ENCODE results near the gene ADAMTS2. TPM values are rescaled to one million over a fixed set of nuclear protein-coding genes. Genes with fewer than 3 reads are reported as not detected.

ADAMTS2 gene
- total RNA-seq, 4 donors from 2014 or later, result 2.3 to 10.6 (median 3.0) TPM

DNA sequence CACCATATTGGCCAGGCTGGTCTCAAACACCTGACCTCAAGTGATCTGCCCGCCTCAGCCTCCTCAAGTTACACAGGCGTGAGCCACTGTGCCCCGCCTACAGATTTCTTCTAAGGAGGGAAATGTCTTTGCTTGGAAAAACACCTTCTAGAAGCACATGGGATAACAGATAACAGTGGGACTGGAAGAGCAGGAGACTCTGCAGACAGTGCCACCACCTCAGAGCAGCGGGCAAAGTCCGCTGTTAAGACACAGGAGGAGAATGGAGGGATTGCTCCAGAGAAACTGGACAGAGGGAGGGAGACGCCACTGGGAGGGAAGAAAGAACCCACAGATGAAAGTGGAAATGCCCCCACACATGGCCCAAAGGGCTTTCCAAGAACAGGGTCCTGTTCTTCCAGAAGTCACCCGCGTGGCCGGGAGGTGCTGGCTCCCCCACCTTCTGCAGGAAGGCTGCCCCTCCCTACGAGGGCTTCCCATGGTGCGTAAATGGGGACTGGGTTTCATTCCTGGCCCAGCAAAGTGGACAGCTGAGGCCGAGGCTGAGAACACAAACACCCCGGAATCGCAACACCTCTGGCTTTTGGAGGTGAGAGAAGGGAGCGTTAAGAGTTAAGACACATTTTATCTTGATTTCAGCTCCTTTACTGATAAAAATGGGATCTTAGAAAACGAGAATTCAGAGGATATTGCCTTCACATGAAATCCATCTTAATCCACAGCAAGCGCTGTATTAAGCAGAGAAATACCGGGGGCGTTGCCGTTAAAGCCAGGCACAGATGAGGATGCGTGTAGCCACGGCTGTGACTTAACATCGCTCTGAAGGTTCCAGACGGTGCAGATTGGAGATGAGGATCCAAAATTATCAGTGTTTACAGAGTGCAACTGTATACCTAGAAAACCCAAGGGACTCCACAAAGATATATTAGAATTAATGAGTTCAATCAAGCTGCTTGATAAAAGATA, 11.2 kb downstream of the ADAMTS2 start:
- intact Hi-C loops (cut with DNase I; ENCODE audit: low total_unique reads), result no loop called here
- no peak overlapping the region for H3K4me3 ChIP-seq (ENCODE audit: low read depth, poor library complexity, severe bottlenecking)
- DNase-seq (ENCODE audit: low spot score in 2 of 2), result no peak
- no peak for TF ChIP-seq POLR2A (IDR thresholded peaks at IDR 0.05)
- TF ChIP-seq, protein P1, sequence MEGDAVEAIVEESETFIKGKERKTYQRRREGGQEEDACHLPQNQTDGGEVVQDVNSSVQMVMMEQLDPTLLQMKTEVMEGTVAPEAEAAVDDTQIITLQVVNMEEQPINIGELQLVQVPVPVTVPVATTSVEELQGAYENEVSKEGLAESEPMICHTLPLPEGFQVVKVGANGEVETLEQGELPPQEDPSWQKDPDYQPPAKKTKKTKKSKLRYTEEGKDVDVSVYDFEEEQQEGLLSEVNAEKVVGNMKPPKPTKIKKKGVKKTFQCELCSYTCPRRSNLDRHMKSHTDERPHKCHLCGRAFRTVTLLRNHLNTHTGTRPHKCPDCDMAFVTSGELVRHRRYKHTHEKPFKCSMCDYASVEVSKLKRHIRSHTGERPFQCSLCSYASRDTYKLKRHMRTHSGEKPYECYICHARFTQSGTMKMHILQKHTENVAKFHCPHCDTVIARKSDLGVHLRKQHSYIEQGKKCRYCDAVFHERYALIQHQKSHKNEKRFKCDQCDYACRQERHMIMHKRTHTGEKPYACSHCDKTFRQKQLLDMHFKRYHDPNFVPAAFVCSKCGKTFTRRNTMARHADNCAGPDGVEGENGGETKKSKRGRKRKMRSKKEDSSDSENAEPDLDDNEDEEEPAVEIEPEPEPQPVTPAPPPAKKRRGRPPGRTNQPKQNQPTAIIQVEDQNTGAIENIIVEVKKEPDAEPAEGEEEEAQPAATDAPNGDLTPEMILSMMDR (IDR thresholded peaks at IDR 0.05), result no peak
- WGBS, 2 donors, result 85 to 86% methylated on average over 24 of the region's 24 CpGs

DNA sequence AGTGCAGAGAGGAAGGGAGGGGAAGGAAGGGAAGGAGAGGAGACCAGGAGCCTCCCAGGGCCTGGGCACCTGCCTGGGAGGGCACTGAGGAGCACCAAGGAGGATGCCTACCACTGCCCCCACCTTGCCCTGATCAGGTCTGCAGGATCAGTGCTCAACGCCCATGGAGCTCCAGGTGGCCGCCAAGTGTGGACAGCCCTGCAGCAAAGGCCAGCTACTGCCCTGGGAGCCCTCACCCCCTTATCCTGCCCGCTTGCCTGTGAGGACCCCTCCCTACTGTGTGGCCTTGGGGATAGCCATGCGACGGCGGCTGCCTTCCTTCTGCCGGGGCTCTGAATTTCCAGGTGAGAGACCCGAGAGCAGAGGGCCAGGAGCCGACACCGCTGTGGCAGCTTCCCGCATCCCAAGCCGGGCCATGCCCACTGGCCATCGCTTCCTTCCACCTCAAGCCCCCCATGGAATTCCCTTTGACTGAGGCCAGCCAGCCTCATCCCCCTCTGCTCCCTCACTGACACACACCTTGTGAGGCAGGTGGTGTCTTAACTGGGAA, 12.4 kb downstream of the ADAMTS2 start:
- TF ChIP-seq, protein P1 (IDR thresholded peaks at IDR 0.05), result no peak
- TF ChIP-seq POLR2A (IDR thresholded peaks at IDR 0.05), result no peak
- intact Hi-C loops (cut with DNase I; ENCODE audit: low total_unique reads), result no loop called here
- H3K4me3 ChIP-seq (ENCODE audit: low read depth, poor library complexity, severe bottlenecking), result no peak overlapping the region
- WGBS, 2 donors, result 93 to 97% methylated on average over 12 to 13 of the region's 13 CpGs
- no peak for DNase-seq (ENCODE audit: low spot score in 2 of 2)

DNA sequence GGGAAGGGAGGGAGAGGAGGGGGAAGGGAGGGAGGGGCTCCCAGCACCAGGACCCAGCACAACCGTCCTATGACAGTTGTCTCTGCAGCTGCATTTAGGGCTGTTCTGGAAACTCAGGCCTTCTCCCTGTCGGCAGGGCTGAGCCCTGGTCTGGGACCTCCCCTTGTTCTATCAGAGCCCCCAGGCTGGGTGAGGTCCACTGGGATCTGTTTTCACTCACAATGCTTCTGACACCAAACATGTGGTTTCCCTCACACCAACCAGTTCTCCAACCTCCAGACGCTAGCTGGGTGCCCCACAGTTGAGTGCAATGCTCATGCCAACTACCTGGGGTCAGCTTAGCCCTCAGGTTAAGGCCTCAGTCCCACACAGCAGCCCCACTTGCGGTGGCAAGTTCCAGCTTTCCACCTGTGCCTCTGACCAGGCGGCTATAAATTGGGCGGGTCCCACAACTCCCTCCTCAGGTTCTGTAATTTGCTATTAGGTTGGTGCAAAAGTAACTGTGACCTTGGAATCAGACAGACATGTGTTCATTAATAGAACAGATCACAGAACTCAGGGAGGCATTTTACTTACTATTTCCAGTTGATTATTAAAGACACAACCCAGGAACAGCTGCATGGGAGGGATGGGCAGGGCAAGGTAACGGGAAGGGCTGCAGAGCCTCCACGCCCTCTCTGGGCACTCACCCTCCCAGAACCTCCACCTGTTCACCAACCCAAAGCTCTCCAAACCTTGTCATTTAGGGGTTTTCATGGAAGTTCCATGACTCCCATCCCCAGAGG, 13.5 kb downstream of the ADAMTS2 start:
- no peak for TF ChIP-seq POLR2A (IDR thresholded peaks at IDR 0.05)
- TF ChIP-seq, protein P1 (IDR thresholded peaks at IDR 0.05), result no peak
- intact Hi-C loops (cut with DNase I; ENCODE audit: low total_unique reads), result no loop called here
- no peak for DNase-seq (ENCODE audit: low spot score in 2 of 2)
- 61 to 68% methylated on average over 8 of the region's 8 CpGs for WGBS, 2 donors
- no peak overlapping the region for H3K4me3 ChIP-seq (ENCODE audit: low read depth, poor library complexity, severe bottlenecking)

DNA sequence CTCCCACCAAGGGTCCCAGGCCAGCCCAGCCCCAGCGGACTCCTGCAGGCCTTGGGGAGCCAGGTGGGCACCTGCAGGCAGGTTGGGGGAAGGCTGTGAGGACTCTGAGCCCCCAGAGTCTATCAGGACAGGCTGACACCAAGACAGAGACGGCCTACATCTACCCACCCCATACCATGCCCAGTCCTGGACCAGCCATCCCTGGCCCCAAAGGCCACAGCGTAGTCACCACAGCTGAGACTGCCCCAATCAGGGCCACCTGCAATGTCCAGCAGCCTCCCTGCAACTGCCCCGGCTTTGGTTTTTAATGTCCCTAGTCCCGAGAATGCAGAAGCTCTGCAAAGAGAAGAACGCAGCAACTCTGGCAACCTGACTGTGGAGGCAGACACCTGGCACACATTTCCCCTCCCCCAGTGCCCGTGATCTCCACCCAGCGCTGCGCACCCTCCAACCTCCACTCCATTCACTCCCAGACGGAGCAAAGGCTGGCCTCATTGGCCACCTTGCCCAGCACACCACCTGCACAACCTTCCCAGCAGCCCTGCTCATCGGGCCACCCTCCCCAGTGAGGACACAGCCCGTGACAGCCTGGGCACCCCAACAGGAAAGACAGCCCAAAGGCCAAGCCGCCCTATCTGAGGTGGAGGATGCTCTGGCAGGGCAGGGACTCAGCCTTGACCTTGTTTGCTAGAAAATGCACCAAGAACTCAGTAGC, 14.9 kb downstream of the ADAMTS2 start:
- intact Hi-C loops (cut with DNase I; ENCODE audit: low total_unique reads), result no loop called here
- no peak for DNase-seq (ENCODE audit: low spot score in 2 of 2)
- 89 to 91% methylated on average over 13 of the region's 13 CpGs for WGBS, 2 donors
- TF ChIP-seq, protein P1 (IDR thresholded peaks at IDR 0.05), result no peak
- no peak for TF ChIP-seq POLR2A (IDR thresholded peaks at IDR 0.05)
- no peak overlapping the region for H3K4me3 ChIP-seq (ENCODE audit: low read depth, poor library complexity, severe bottlenecking)

DNA sequence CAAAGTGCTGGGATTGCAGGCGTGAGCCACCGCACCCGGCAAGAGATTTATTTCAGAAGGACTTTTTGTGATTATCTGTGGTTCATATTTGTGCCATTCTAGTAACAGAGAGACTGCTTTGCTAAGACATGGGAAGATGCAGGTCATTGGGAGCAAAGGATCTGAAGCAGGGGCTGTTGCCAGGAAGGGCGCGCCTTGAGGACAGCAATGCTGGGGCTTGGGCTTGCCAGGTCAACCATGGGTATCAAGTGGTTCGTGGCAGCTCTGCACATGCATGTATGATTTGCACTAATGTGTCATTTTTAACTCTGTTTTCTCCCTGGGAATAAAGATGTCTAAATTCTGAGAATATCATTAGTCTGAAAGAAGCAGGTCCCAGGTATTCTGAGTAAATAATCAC, 17.0 kb downstream of the ADAMTS2 start:
- WGBS, 2 donors, result 90 to 95% methylated on average over 6 of the region's 6 CpGs
- intact Hi-C loops (cut with DNase I; ENCODE audit: low total_unique reads), result no loop called here

More for the DNA sequence above, 17.0 kb downstream of the ADAMTS2 start:
- no peak overlapping the region for H3K4me3 ChIP-seq (ENCODE audit: low read depth, poor library complexity, severe bottlenecking)
- DNase-seq (ENCODE audit: low spot score in 2 of 2), result peak in 1 of 2 donors; percentile 58
- TF ChIP-seq POLR2A (IDR thresholded peaks at IDR 0.05), result no peak
- TF ChIP-seq, protein P1 (IDR thresholded peaks at IDR 0.05), result no peak

Measured in lower leg skin (tissue), 4 donors.